VCaP (cell line): Measurements from ENCODE around the gene CTR9.
"Not testable (repeated sequence)": the region's sequence is repeated elsewhere in the genome, so short reads cannot be mapped to it uniquely, and the experiment has no call there.

Experiments used
- H3K27ac ChIP-seq: fragments of 450-650 bp; 2 replicates; pipeline ENCODE4 v1.5.1; 2017
- TF ChIP-seq, protein P1 (sequence below): fragments of 450-650 bp; conservative IDR thresholded peaks from 2 replicates; pipeline ENCODE4 v1.5.1; 2017; ENCODE audit warnings: mild to moderate bottlenecking, moderate library complexity

Gene CTR9

DNA sequence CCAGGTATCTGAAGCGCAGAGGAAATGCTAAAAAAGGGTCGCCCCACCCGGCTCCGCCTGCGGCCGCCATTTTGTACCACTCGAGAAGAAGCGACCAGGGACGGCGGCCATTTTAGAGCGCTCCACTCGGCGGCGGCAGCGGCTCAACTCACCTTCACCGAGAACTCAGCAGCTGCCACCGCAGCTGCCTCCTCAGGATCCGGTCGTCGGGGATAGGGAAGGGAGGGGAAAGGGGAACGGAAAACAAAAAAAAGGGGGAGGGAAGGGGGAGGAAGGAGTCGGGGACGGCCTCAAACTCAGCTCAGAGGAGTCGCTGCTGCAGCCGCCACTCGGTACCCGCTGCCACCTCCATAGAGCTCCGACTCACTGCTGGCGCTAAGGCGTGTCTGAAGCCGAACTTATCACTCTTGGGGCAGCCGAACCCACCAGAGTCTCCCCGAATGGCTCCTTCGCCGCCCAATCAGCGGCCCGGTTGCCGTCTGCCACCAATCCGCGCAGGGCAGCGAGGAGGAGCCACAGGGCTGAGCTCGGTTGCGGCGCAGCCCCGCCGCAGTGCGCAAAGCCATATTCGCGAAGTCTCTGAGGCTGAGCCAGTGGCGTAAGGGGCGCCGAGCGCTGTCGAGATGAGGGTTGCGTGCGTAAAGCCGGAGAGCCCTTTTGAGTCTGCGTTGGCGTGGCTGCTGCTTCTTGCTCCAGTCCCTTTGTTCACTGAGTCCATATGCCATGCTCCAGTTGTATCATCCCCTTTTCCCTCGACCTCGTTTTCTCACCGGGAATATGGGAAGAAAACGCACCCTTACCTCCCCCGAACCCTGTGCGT, 57.7 kb downstream of the CTR9 start, which contains the start of gene EIF4G2:
Gene EIF4G2 (minus strand): TSS at position 374 of the 820 bp plus-strand sequence.
- TF ChIP-seq, protein P1, sequence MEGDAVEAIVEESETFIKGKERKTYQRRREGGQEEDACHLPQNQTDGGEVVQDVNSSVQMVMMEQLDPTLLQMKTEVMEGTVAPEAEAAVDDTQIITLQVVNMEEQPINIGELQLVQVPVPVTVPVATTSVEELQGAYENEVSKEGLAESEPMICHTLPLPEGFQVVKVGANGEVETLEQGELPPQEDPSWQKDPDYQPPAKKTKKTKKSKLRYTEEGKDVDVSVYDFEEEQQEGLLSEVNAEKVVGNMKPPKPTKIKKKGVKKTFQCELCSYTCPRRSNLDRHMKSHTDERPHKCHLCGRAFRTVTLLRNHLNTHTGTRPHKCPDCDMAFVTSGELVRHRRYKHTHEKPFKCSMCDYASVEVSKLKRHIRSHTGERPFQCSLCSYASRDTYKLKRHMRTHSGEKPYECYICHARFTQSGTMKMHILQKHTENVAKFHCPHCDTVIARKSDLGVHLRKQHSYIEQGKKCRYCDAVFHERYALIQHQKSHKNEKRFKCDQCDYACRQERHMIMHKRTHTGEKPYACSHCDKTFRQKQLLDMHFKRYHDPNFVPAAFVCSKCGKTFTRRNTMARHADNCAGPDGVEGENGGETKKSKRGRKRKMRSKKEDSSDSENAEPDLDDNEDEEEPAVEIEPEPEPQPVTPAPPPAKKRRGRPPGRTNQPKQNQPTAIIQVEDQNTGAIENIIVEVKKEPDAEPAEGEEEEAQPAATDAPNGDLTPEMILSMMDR: no peak
- peak within 1 kb of the TSS; percentile 99 for H3K27ac ChIP-seq

DNA sequence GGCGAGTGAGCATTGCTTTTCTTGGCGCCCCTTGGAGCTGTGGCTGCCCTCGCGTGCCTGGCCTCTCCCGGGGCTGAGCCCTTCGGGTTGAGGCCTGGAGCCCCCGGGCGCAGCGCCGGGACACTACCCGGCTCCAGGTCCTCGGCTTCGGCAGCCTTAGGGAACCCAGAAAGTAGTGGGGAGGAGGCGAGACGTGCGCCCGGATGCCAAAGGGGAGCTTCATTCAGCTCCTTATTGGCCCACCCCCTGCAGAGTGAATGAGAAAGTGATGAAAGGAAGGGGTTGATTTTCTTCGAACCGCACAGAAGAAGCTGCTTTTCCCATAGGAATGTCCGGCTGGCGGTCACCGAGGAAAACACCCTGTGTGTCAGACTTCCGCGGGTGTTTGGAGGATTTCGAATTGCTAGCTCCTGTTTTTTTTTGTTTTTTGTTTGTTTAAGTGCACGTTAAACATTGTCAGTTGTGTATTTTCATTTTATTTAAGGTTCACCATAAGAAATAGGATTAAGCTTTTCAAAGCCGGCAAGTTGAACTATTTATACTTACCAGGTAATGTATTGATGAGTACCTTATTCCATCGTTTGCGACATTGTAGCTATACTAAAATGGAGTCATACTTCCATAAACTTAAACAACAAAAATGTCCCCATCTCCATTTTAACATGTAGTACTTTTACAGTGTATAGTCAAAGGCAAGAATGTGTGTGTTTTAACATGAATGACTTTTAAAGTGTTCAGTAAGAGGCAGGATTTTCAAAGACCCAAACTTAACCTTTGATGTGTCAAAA, 58.5 kb downstream of the CTR9 start:
- peak overlapping the region; percentile 99 for H3K27ac ChIP-seq
- TF ChIP-seq, protein P1: no peak

DNA sequence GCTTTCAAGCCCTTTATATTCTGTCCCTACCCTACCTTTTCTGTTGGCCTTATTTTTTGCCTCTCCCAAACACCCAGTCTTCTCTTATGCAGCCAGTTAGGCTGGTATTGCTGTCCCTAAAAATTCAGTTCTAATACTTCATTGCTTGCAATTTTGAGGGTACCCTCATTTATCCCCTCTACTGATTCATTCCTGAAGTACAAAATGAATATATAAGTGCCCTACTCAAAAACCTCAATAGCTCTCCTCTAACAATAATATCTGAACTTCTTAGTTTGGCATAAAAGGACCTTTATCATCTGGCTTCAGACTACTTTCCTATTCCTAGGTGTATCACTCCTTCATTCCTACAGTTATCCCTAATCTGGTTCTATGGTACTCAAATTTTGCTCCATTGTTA, 62.9 kb downstream of the CTR9 start:
- TF ChIP-seq, protein P1: no peak
- H3K27ac ChIP-seq: no peak overlapping the region

DNA sequence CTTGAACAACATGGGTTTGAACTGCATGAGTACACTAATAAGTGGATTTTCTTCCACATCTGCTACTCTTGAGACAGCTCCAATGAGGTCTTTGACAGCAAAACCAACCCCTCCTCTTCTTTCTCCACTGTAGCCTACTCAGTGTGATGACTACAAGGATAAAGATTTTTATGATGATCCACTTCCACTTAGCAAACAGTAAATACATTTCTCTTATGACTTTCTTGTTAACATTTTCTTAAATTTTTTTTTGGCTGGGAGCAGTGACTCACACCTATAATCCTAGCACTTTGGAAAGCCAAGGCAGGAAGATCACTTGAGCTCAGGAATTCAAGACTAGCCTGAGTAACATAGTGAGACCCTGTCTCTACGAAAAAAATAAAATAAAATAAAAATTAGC, 67.5 kb downstream of the CTR9 start:
- TF ChIP-seq, protein P1: no peak
- no peak overlapping the region for H3K27ac ChIP-seq

DNA sequence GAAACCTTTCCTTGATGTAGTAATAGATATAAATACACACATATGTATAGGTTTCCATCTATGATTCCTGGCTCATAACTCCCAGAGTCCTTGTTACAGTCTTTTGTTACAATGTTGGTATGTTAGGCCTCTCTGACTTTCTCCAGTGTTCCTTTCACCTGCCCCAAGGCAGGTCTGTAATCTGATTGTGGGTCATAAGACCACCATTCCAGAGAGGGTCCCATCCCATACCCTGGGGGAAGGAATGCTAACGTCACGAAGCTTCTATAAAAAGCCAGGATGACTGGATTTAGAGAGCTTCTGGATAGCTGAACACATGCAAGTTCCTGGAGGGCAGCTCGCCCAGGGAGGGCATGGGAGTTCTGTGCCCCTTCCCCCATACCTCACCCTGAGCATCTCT, 71.4 kb downstream of the CTR9 start:
- H3K27ac ChIP-seq: not testable (repeated sequence)

DNA sequence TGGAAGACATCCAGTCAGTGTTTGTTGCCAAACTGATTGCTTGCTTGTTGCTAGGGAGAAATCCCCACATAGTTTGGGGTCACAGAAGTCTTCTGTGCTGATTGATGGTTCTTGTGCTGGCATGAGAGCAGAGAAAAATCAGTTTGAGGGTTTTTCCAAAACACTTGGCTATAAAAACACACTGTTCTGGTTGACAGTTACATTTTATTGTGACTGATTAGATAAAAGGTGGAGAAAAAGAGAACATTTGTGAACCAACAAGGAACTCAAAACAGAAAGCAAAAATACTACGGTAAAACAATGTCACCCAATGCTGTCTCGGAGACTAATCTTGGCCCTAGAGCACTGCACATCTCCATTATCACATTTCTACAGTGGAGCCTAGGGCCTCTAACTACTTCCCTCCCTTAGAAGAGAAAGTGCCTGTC, 72.1 kb downstream of the CTR9 start:
- TF ChIP-seq, protein P1: no peak
- H3K27ac ChIP-seq: no peak overlapping the region

DNA sequence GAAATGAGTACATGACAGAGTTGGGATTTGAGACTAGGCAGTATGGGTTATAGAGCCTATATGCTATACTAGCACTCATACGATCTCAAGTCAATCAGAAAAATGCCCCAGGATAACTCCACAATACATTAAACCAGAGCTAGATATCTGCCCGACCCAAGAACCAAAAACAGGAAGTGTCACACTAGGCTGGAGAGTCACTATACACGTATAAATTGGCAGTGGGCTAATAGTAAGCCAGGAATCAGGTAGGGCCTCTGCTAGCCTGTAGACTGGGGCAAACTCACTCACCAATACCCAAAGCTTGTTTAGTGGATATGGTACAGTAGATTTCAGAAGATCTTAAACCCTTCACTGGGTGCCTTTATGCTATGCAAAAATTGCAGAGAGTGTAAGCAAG, 73.8 kb downstream of the CTR9 start:
- H3K27ac ChIP-seq: no peak overlapping the region
- TF ChIP-seq, protein P1: no peak

DNA sequence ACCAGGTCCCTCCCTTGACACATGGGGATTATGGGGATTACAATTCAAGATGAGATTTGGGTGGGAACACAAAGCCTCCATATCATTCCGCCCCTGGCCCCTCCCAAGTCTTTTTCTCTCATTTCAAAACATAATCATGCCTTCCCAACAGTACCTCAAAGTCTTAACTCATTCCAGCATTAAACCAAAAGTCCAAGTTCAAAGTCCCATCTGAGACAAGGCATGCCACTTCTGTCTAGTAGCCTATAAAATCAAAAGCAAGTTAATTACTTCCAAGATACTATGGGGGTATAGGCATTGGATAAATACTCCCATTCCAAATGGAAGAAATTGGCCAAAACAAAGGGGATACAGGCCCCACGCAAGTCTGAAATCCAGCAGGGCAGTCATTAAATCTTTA, 77.4 kb downstream of the CTR9 start:
- H3K27ac ChIP-seq: no peak overlapping the region
- TF ChIP-seq, protein P1: no peak
